Measurements from ENCODE around the gene FRYL.
"Not testable (repeated sequence)": the region's sequence is repeated elsewhere in the genome, so short reads cannot be mapped to it uniquely, and the experiment has no call there.

The FRYL gene

DNA sequence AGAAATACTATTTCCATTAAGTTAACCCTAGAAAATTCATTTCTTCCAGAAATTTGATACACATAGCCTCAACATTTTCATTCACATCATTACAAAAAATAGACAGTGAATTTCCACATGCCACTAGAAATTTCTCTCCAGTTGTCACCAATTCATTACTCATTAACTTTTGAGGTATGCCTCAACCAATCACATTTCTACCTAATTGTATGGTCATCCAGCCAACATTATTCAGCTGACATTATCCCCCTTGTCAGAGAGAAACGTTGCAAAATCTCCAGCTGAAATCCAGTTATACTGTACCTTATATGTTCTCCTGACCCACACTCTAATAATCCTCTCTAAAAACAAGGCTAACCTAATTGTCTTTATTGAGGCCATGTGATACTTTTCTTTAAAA, 24.8 kb downstream of the FRYL start:
- no peak for TF ChIP-seq CTCF (IDR thresholded peaks at IDR 0.05; ENCODE audit: low read depth, low read length)
- DNase-seq (ENCODE audit: extremely low read depth, low read depth): no peak

DNA sequence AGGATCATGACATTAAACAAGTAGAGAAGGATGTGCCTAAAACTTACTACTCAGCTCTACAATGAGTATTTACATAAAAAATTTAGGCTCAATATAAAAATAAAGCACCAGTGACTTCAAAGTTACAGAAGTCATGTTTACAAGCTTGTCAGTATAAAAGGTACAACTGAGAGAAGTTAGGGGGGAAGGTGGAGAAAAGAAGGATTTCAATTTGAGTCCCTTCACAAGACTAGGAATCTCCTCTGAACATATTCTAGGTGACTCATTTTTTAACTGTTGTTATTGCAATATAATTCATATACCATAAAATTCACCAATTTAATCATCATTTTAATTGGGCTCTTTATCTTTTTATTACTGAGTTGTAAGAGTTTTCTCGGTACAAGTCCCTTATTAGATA, 26.9 kb downstream of the FRYL start:
- DNase-seq (ENCODE audit: extremely low read depth, low read depth): no peak
- TF ChIP-seq CTCF (IDR thresholded peaks at IDR 0.05; ENCODE audit: low read depth, low read length): no peak

GRCh38 chr4:48752726-48753125, 27.4 kb downstream of the FRYL start:
- TF ChIP-seq CTCF (IDR thresholded peaks at IDR 0.05; ENCODE audit: low read depth, low read length): no peak
- no peak for DNase-seq (ENCODE audit: extremely low read depth, low read depth)

DNA sequence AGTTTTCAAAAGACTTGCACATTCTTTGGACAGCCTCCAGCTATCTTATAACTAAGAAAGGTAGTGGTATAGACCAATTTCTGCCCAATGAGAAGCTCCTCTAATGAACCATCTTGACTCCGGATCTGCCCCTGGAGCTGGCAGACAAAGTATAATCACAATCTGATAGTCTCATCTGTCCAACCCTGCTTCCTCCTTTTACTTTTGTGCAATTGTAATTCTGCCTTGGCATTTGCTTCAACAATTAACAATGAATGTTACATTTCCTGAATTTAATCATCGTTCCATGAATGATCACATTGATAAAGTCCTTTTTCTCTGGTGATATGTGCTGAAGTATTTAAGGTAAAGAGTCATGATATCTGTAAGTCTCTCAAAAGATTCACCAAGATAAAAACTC, 27.8 kb downstream of the FRYL start:
- no peak for TF ChIP-seq CTCF (IDR thresholded peaks at IDR 0.05; ENCODE audit: low read depth, low read length)
- DNase-seq (ENCODE audit: extremely low read depth, low read depth): no peak

GRCh38 chr4:48748949-48749596, 31.0 kb downstream of the FRYL start:
- DNase-seq (ENCODE audit: extremely low read depth, low read depth): no peak
- no peak for TF ChIP-seq CTCF (IDR thresholded peaks at IDR 0.05; ENCODE audit: low read depth, low read length)

DNA sequence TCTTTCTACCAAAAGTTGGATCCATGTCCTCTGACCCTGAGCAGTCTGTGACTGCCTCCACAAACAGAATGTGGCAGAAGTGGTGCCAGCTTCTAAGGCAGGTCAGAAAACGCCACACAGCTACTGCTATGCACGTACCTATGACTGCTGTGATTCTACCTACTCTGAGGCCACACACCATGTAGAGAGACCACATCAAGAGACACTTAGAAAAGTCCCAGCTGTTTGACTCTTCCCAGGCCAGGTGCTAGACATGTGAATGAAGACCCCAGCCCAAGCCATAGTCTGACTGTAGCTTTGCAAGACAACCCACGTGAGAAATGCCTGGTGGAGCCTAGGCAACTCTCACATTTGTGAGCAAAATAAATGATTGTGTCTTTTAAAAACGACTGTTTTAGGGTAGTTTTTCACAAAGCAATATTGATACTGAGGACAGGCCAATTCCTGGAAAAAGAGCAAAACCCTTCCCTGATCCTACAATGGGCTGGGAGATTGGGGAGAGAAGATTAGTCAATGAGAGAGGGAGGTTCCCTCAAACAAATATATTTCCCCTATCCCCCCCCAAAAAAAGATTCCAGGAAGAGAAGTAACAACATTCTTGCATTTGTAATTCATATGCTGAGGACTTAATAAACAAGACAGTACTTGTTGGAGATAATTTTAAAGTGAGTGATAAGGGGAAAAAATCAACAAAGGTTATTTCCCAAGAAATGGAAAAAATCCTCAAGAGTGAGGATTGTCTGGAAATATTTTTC, 33.3 kb downstream of the FRYL start:
- no peak for DNase-seq (ENCODE audit: extremely low read depth, low read depth)
- no peak for TF ChIP-seq CTCF (IDR thresholded peaks at IDR 0.05; ENCODE audit: low read depth, low read length)

- DNase-seq (ENCODE audit: extremely low read depth, low read depth): not testable (repeated sequence)
These were observed 34.9 kb downstream of the FRYL start for GRCh38 chr4:48745223-48745622.

DNA sequence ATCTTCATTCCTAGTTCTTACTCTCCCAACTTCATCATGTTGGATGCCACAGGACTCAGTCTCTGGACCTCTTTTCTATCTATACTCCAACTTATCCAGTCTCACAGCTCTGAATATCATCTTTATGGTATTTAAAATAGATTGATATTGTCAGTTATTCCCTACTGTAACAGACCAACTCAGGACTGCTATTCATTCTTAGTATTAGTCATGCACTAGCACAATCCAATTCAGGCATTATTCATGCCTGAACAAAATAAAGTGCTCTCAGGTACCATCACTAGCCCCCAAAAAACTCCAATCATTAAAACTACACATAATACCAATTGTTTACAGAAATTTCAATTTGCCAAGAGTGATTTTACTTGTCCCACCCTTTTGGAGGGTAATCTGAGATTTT, 37.7 kb downstream of the FRYL start:
- no peak for TF ChIP-seq CTCF (IDR thresholded peaks at IDR 0.05; ENCODE audit: low read depth, low read length)
- no peak for DNase-seq (ENCODE audit: extremely low read depth, low read depth)

All from AG09319 (cell line).